HEK293 (cell line): ENCODE data around the gene ZFAND3.

Source experiments
- CTCF ChIA-PET: fragments of 350-600 bp; formaldehyde crosslinking; extraction: SDS; loops from one replicate; lab custom pipeline; 2021; ENCODE audit warnings: antibody characterized with exemption; lab: Yijun Ruan, JAX
- POLR2A ChIA-PET: fragments of 300-600 bp; formaldehyde crosslinking; extraction: SDS; loops from one replicate; lab custom pipeline; 2020; ENCODE audit warnings: antibody characterized with exemption, inconsistent platforms; lab: Yijun Ruan, JAX
- H3K27ac ChIP-seq: fragments of 200-500 bp; sonication (Bioruptor generic); 2 replicates; pipeline ENCODE4 v1.5.1; 2014; ENCODE audit warnings: low read depth, low read length, control low read depth, inconsistent platforms; ENCODE audit errors: extremely low read depth
- H3K36me3 ChIP-seq, 2 experiments: fragments of 200-500 bp in 1 of 2; sonication (Bioruptor generic) in 1 of 2; 1 replicate in 1 of 2; 2 replicates in 1 of 2; pipeline ENCODE4 v1.5.1; 2014 to 2017; ENCODE audit warnings: inconsistent platforms in 2 of 2, low read length in 2 of 2; ENCODE audit not compliant: control insufficient read depth in 2 of 2, insufficient read depth in 1 of 2
- H3K4me1 ChIP-seq: fragments of 200-500 bp; sonication (Bioruptor generic); 2 replicates; pipeline ENCODE4 v1.5.1; 2014; ENCODE audit warnings: mild to moderate bottlenecking, low read length, inconsistent platforms; ENCODE audit not compliant: control insufficient read depth, insufficient read depth
- H3K4me3 ChIP-seq: 2 replicates; pipeline ENCODE4 v1.5.1; 2011; ENCODE audit warnings: low read depth, mild to moderate bottlenecking, control low read depth, low read length, moderate library complexity
- H3K9me3 ChIP-seq: fragments of 200-500 bp; sonication (Bioruptor generic); 2 replicates; pipeline ENCODE4 v1.5.1; 2014; ENCODE audit warnings: low read depth, low read length, inconsistent platforms; ENCODE audit not compliant: control insufficient read depth, insufficient read depth
- CTCF ChIP-seq: fragments of 450-650 bp; formaldehyde crosslinking; IDR thresholded peaks from 2 replicates; pipeline ENCODE4 v1.5.1; 2016; ENCODE audit warnings: missing biosample characterization, missing genetic modification characterization
- GLIS1 ChIP-seq: fragments of 450-650 bp; formaldehyde crosslinking; IDR thresholded peaks from 2 replicates; pipeline ENCODE4 v1.5.1; 2016; ENCODE audit warnings: missing biosample characterization, missing genetic modification characterization
- MEIS1 ChIP-seq: sonication (generic); formaldehyde crosslinking; IDR thresholded peaks from 2 replicates; pipeline ENCODE4 v1.8.1; 2022; ENCODE audit warnings: missing genetic modification reagents, mild to moderate bottlenecking, borderline replicate concordance
- OSR2 ChIP-seq: fragments of 450-650 bp; formaldehyde crosslinking; IDR thresholded peaks from 2 replicates; pipeline ENCODE4 v1.5.1; 2016; ENCODE audit warnings: missing biosample characterization, missing genetic modification characterization
- PRDM1 ChIP-seq: fragments of 450-650 bp; formaldehyde crosslinking; IDR thresholded peaks from 2 replicates; pipeline ENCODE4; 2016; ENCODE audit warnings: missing biosample characterization, missing genetic modification characterization
- SCRT2 ChIP-seq: fragments of 450-650 bp; formaldehyde crosslinking; IDR thresholded peaks from 2 replicates; pipeline ENCODE4 v1.5.1; 2016; ENCODE audit warnings: missing biosample characterization, missing genetic modification characterization
- WT1 ChIP-seq: fragments of 450-650 bp; formaldehyde crosslinking; IDR thresholded peaks from 2 replicates; pipeline ENCODE4 v1.5.1; 2016; ENCODE audit warnings: missing biosample characterization, missing genetic modification characterization
- YY1 ChIP-seq: fragments of 450-650 bp; formaldehyde crosslinking; IDR thresholded peaks from 2 replicates; pipeline ENCODE4 v1.5.1; 2018; ENCODE audit warnings: missing biosample characterization, missing genetic modification characterization
- YY2 ChIP-seq: fragments of 450-650 bp; formaldehyde crosslinking; IDR thresholded peaks from 2 replicates; pipeline ENCODE4 v1.5.1; 2016; ENCODE audit warnings: missing biosample characterization, missing genetic modification characterization
- ZBTB44 ChIP-seq: fragments of 450-650 bp; IDR thresholded peaks from 2 replicates; pipeline ENCODE4 v1.5.1; 2018; ENCODE audit warnings: missing biosample characterization, mild to moderate bottlenecking, missing genetic modification characterization
- ZBTB8A ChIP-seq: fragments of 450-650 bp; formaldehyde crosslinking; IDR thresholded peaks from 2 replicates; pipeline ENCODE4 v1.5.1; 2016; ENCODE audit warnings: missing biosample characterization, missing genetic modification characterization
- ZEB2 ChIP-seq: fragments of 450-650 bp; formaldehyde crosslinking; IDR thresholded peaks from 2 replicates; pipeline ENCODE4 v1.5.1; 2016; ENCODE audit warnings: missing biosample characterization, missing genetic modification characterization
- ZNF112 ChIP-seq: fragments of 450-650 bp; formaldehyde crosslinking; IDR thresholded peaks from 2 replicates; pipeline ENCODE4 v1.5.0; 2017; ENCODE audit warnings: missing biosample characterization, missing genetic modification characterization
- ZNF133 ChIP-seq: fragments of 450-650 bp; formaldehyde crosslinking; IDR thresholded peaks from 2 replicates; pipeline ENCODE4 v1.5.1; 2016; ENCODE audit warnings: missing biosample characterization, missing genetic modification characterization
- ZNF155 ChIP-seq: fragments of 450-650 bp; formaldehyde crosslinking; IDR thresholded peaks from 2 replicates; pipeline ENCODE4 v1.5.1; 2016; ENCODE audit warnings: missing biosample characterization, missing genetic modification characterization
- ZNF174 ChIP-seq: fragments of 450-650 bp; formaldehyde crosslinking; IDR thresholded peaks from 2 replicates; pipeline ENCODE4 v1.5.0; 2017; ENCODE audit warnings: missing biosample characterization, mild to moderate bottlenecking, missing genetic modification characterization
- ZNF2 ChIP-seq: fragments of 450-650 bp; formaldehyde crosslinking; IDR thresholded peaks from 2 replicates; pipeline ENCODE4 v1.5.1; 2016; ENCODE audit warnings: missing biosample characterization, missing genetic modification characterization
- ZNF214 ChIP-seq: fragments of 450-650 bp; formaldehyde crosslinking; IDR thresholded peaks from 2 replicates; pipeline ENCODE4 v1.5.1; 2017; ENCODE audit warnings: missing biosample characterization, mild to moderate bottlenecking, missing genetic modification characterization, borderline replicate concordance
- ZNF274 ChIP-seq, 2 experiments: fragments of 200-500 bp in 1 of 2; fragments of 450-650 bp in 1 of 2; sonication (Bioruptor generic) in 1 of 2; formaldehyde crosslinking in 1 of 2; IDR thresholded peaks; 2 replicates each; pipeline versions ENCODE4 v1.5.1 to v1.6.1; 2014 to 2016; ENCODE audit warnings: borderline replicate concordance in 1 of 2, inconsistent platforms in 1 of 2, low read length in 1 of 2, missing biosample characterization in 1 of 2, missing genetic modification characterization in 1 of 2
- ZNF280D ChIP-seq: fragments of 450-650 bp; formaldehyde crosslinking; IDR thresholded peaks from 2 replicates; pipeline ENCODE4 v1.5.1; 2016; ENCODE audit warnings: missing biosample characterization, missing genetic modification characterization
- ZNF311 ChIP-seq: fragments of 450-650 bp; formaldehyde crosslinking; IDR thresholded peaks from 2 replicates; pipeline ENCODE4 v1.5.1; 2017; ENCODE audit warnings: missing biosample characterization, missing genetic modification characterization, borderline replicate concordance
- ZNF366 ChIP-seq: fragments of 450-650 bp; formaldehyde crosslinking; conservative IDR thresholded peaks from 2 replicates; pipeline ENCODE4 v1.5.1; 2016; ENCODE audit warnings: missing biosample characterization, missing genetic modification characterization
- ZNF394 ChIP-seq: fragments of 450-650 bp; formaldehyde crosslinking; IDR thresholded peaks from 2 replicates; pipeline ENCODE4 v1.5.1; 2016; ENCODE audit warnings: missing biosample characterization, missing genetic modification characterization, mild to moderate bottlenecking, moderate library complexity, borderline replicate concordance
- ZNF433 ChIP-seq: fragments of 450-650 bp; formaldehyde crosslinking; IDR thresholded peaks from 2 replicates; pipeline ENCODE4 v1.5.1; 2016; ENCODE audit warnings: missing biosample characterization, missing genetic modification characterization, low read depth
- ZNF48 ChIP-seq: fragments of 450-650 bp; formaldehyde crosslinking; IDR thresholded peaks from 2 replicates; pipeline ENCODE4 v1.5.1; 2016; ENCODE audit warnings: missing biosample characterization, missing genetic modification characterization
- ZNF555 ChIP-seq: fragments of 450-650 bp; formaldehyde crosslinking; conservative IDR thresholded peaks from 2 replicates; pipeline ENCODE4 v1.5.1; 2017; ENCODE audit warnings: missing biosample characterization, mild to moderate bottlenecking, missing genetic modification characterization, inconsistent platforms
- ZNF585B ChIP-seq: fragments of 450-650 bp; formaldehyde crosslinking; IDR thresholded peaks from 2 replicates; pipeline ENCODE4 v1.5.1; 2016; ENCODE audit warnings: missing biosample characterization, missing genetic modification characterization
- ZNF626 ChIP-seq: fragments of 450-650 bp; sonication (Bioruptor Pico); formaldehyde crosslinking; IDR thresholded peaks from 2 replicates; pipeline ENCODE4 v1.5.1; 2018; ENCODE audit warnings: missing biosample characterization, missing genetic modification characterization, inconsistent platforms
- ZNF677 ChIP-seq: fragments of 450-650 bp; IDR thresholded peaks from 2 replicates; pipeline ENCODE4 v1.5.0; 2018; ENCODE audit warnings: missing biosample characterization, mild to moderate bottlenecking, missing genetic modification characterization, moderate library complexity
- ZNF704 ChIP-seq: fragments of 450-650 bp; formaldehyde crosslinking; IDR thresholded peaks from 2 replicates; pipeline ENCODE4 v1.5.1; 2016; ENCODE audit warnings: missing biosample characterization, missing genetic modification characterization
- ZNF785 ChIP-seq: fragments of 450-650 bp; formaldehyde crosslinking; IDR thresholded peaks from 2 replicates; pipeline ENCODE4 v1.5.1; 2016; ENCODE audit warnings: missing biosample characterization, missing genetic modification characterization
- ZNF792 ChIP-seq: fragments of 450-650 bp; formaldehyde crosslinking; IDR thresholded peaks from 2 replicates; pipeline ENCODE4 v1.5.1; 2016; ENCODE audit warnings: missing biosample characterization, missing genetic modification characterization

Gene ZFAND3

GRCh38 chr6:38159596-38159995 is 340.1 kb downstream of the ZFAND3 start:
- POLR2A ChIA-PET = no interaction called here
- CTCF ChIA-PET = no interaction called here
- no peak overlapping the region for H3K27ac ChIP-seq

GRCh38 chr6:38160831-38161230 is 341.3 kb downstream of the ZFAND3 start:
- POLR2A ChIA-PET = no interaction called here
- no peak for TF ChIP-seq SCRT2
- TF ChIP-seq ZNF214 (tag by site-specific recombination) = no peak
- TF ChIP-seq ZNF155 (tag by site-specific recombination) = no peak
- no peak for TF ChIP-seq ZNF174 (tag by site-specific recombination)
- no peak for TF ChIP-seq ZNF677 (tag by site-specific recombination)
- no peak for TF ChIP-seq ZBTB44 (tag by site-specific recombination)
- TF ChIP-seq PRDM1 = no peak
- TF ChIP-seq ZNF274 (IDR thresholded peaks at IDR 0.05; ENCODE audit: low read length) = no peak
- no peak for TF ChIP-seq ZNF274 (tag by site-specific recombination; IDR thresholded peaks at IDR 0.05; ENCODE audit: borderline replicate concordance)
- no peak for TF ChIP-seq ZNF555 (tag by site-specific recombination)
- TF ChIP-seq WT1 (tag by site-specific recombination) = no peak
- no peak for TF ChIP-seq CTCF
- TF ChIP-seq GLIS1 = no peak
- no peak for TF ChIP-seq ZNF394 (tag by site-specific recombination)
- TF ChIP-seq ZNF626 (tag by site-specific recombination) = no peak
- Histone ChIP-seq H3K4me3 (no peak overlapping the region), H3K4me1 (no peaks in the 10 kb centered on the region), H3K27ac (no peak overlapping the region), H3K9me3 (no peaks in the 10 kb centered on the region), H3K36me3 (no peaks in the 10 kb centered on the region)
- CTCF ChIA-PET = no interaction called here

More at GRCh38 chr6:38159596-38159995, 340.1 kb downstream of the ZFAND3 start:
- H3K4me3 ChIP-seq = no peak overlapping the region
- no peaks in the 10 kb centered on the region for H3K4me1 ChIP-seq
- H3K9me3 ChIP-seq = no peaks in the 10 kb centered on the region
- no peaks in the 10 kb centered on the region for H3K36me3 ChIP-seq
- TF ChIP-seq ZNF311 (no peak), ZNF585B (tag by site-specific recombination) (no peak), ZNF48 (tag by site-specific recombination) (no peak), YY2 (tag by site-specific recombination) (no peak), YY1 (tag by site-specific recombination) (no peak), MEIS1 (no peak), ZNF366 (no peak), OSR2 (tag by site-specific recombination) (no peak), ZBTB8A (tag by site-specific recombination) (no peak), ZNF133 (tag by site-specific recombination) (no peak), ZNF2 (tag by site-specific recombination) (no peak), ZNF280D (tag by site-specific recombination) (no peak), ZNF112 (tag by site-specific recombination) (no peak), ZNF785 (tag by site-specific recombination) (no peak), ZNF704 (no peak), ZEB2 (tag by site-specific recombination) (no peak), ZNF792 (tag by site-specific recombination) (no peak), ZNF433 (tag by site-specific recombination) (no peak)
